Left ventricle myocardium inferior (tissue), 1 donor: ENCODE results near the gene SLC1A1. TPM values are rescaled to one million over a fixed set of nuclear protein-coding genes. Genes with fewer than 3 reads are reported as not detected.
"Not testable (repeated sequence)": the region's sequence is repeated elsewhere in the genome, so short reads cannot be mapped to it uniquely, and the experiment has no call there.

ENCODE experiments used
- DNase-seq: peaks from one replicate; pipeline ENCODE4 v3.0.0-alpha.2; 2020
- H3K27ac ChIP-seq: fragments of 200-600 bp; replicated peaks from 2 replicates; pipeline ENCODE4 v1.8.0; 2021
- H3K27me3 ChIP-seq: fragments of 200-600 bp; 2 replicates; pipeline ENCODE4 v1.8.0; 2021; ENCODE audit warnings: low read depth
- H3K36me3 ChIP-seq: fragments of 200-600 bp; 2 replicates; pipeline ENCODE4 v1.8.0; 2021
- H3K4me1 ChIP-seq: fragments of 200-600 bp; 2 replicates; pipeline ENCODE4 v1.8.0; 2021
- H3K4me3 ChIP-seq: fragments of 200-600 bp; 2 replicates; pipeline ENCODE4 v1.8.0; 2021; ENCODE audit warnings: mild to moderate bottlenecking, moderate library complexity
- H3K9me3 ChIP-seq: fragments of 200-600 bp; replicated peaks from 2 replicates; pipeline ENCODE4 v1.8.0; 2021
- intact Hi-C: fragments of 100-400 bp; cut with micrococcal nuclease; formaldehyde crosslinking; loops from one replicate; pipeline ENCODE4 v1.11.0; 2022
- total RNA-seq: library from RNA; stranded (reverse); fragmentation: NEBNext Ultra II Directional; extraction: Animal tissue kit (Norgen Biotek cat#: 25700); gene quantifications from one replicate; pipeline ENCODE4 v1.2.1, GENCODE V29; 2021
- TF ChIP-seq, protein P1 (sequence below): fragments of 200-600 bp; IDR thresholded peaks from 2 replicates; pipeline ENCODE4 v1.8.0; 2021; ENCODE audit warnings: antibody characterized with exemption, mild to moderate bottlenecking, borderline replicate concordance
- donor health status: DM: no; HTN: yes; CAD: no; lungs with severe emphysema.

SLC1A1 gene
- total RNA-seq, 1 donor from 2014 or later, result 3.1 TPM

DNA sequence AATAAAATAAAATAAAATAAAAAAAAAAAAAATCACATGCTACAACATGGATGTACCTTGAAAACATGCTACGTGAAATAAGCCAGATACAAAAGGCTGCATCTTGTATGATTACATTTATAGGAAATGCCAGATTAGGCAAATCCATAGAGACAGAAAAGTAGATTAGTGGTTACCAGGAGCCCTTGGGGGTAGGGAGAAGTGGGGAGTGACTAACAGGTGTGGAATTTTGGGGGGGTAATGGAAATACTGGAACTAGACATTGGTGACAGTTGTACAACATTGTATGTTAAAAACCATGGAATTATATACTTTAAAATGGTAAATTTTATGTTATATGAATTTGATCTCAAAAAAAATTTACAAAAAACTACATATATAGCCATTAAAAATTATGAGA lies 47.3 kb downstream of the SLC1A1 start:
- no peak for DNase-seq
- Histone ChIP-seq H3K4me3 (no peak overlapping the region), H3K9me3 (peaks cover 29% of the 10 kb centered on the region), H3K4me1 (peaks cover 8% of the 10 kb centered on the region), H3K27me3 (no peaks in the 10 kb centered on the region), H3K36me3 (no peaks in the 10 kb centered on the region), H3K27ac (no peak overlapping the region)
- intact Hi-C loops, result no loop called here
- TF ChIP-seq, protein P1, sequence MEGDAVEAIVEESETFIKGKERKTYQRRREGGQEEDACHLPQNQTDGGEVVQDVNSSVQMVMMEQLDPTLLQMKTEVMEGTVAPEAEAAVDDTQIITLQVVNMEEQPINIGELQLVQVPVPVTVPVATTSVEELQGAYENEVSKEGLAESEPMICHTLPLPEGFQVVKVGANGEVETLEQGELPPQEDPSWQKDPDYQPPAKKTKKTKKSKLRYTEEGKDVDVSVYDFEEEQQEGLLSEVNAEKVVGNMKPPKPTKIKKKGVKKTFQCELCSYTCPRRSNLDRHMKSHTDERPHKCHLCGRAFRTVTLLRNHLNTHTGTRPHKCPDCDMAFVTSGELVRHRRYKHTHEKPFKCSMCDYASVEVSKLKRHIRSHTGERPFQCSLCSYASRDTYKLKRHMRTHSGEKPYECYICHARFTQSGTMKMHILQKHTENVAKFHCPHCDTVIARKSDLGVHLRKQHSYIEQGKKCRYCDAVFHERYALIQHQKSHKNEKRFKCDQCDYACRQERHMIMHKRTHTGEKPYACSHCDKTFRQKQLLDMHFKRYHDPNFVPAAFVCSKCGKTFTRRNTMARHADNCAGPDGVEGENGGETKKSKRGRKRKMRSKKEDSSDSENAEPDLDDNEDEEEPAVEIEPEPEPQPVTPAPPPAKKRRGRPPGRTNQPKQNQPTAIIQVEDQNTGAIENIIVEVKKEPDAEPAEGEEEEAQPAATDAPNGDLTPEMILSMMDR, result no peak

DNA sequence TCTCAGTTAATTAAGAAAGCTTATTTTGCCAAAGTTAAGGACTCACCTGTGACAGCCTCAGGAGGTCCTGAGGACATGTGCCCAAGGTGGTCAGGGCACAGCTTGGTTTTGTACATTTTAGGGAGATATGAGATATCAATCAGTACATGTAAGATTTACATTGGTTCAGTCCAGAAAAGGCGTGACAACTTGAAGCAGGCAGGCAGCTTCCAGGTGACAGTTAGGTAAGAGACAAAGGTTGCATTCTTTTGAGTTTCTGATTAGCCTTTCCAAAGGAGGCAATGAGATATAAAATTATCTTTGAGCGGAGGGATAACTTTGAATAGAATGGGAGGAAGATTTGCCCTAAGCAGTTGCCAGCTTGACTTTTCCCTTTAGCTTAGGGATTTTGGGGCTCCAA lies 47.8 kb downstream of the SLC1A1 start:
- intact Hi-C loops, result no loop called here
- Histone ChIP-seq H3K4me1 (peaks cover 8% of the 10 kb centered on the region), H3K36me3 (no peaks in the 10 kb centered on the region), H3K9me3 (peaks cover 29% of the 10 kb centered on the region), H3K4me3 (no peak overlapping the region), H3K27me3 (no peaks in the 10 kb centered on the region), H3K27ac (no peak overlapping the region)
- TF ChIP-seq, protein P1, result no peak
- DNase-seq, result no peak

DNA sequence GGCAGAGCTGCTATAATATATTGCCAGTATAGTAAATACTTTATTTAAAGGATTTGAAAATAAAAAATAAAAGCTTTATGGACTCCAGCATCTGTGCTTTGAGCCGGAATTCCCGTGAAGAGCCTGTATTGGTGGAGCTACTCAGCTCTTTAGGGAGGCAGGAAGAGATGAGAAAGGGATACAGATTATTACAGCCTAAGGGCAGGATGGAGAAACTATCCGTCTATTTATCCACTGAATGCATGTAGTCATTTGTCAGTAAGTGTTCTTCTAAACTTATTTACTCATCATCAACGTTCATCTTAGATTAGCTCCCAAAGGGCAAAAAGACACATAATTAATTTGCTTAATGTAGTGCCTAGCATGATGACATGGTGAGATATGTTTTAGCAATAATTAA lies 48.4 kb downstream of the SLC1A1 start:
- no peaks in the 10 kb centered on the region for H3K36me3 ChIP-seq
- H3K27ac ChIP-seq, result no peak overlapping the region
- intact Hi-C loops, result no loop called here
- TF ChIP-seq, protein P1, result no peak
- no peak overlapping the region for H3K4me3 ChIP-seq
- no peak for DNase-seq
- no peaks in the 10 kb centered on the region for H3K27me3 ChIP-seq
- peaks cover 8% of the 10 kb centered on the region for H3K4me1 ChIP-seq
- H3K9me3 ChIP-seq, result peaks cover 29% of the 10 kb centered on the region

DNA sequence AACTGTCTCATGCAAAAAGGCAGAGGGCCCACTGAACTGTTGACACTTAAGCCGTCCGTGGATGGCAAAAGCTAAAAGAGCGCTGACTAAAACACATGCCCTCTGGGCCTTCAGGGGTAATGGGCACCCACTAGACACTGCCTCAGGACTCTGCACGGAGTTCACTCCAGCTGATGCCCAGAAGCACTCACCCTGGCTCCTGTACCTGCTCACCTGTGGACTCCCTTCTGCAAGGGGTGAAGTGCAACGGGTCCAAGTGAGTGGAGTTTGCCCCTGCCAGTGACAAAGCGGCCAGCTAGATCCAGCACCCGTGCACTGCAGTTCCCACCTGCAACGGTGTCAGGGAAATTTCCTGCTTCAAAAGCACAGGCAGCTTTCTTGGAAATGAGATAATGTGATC lies 50.2 kb downstream of the SLC1A1 start:
- no peak overlapping the region for H3K27ac ChIP-seq
- intact Hi-C loops, result no loop called here
- no peaks in the 10 kb centered on the region for H3K36me3 ChIP-seq
- H3K4me3 ChIP-seq, result no peak overlapping the region
- no peak for DNase-seq
- H3K27me3 ChIP-seq, result no peaks in the 10 kb centered on the region
- H3K4me1 ChIP-seq, result peaks cover 11% of the 10 kb centered on the region
- TF ChIP-seq, protein P1, result no peak
- peaks cover 25% of the 10 kb centered on the region for H3K9me3 ChIP-seq

DNA sequence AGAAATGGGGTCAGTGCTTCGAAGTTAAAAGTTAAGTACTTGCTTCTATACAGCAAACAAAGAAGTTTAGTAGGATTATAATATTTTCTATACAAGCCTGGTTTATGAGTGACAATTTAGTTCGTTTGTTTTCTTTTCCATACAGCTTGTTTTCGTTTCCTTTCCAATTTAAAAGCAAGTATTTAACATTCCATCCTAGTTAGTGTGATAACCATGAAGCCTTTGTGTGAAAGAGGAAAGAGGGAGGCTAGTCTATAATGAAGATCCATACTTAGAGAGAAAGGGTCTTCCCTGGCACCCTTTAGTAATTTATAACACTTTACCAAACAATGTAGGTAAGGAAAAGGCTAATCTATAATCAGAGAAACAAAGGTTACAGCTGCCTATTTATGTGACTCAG lies 51.0 kb downstream of the SLC1A1 start:
- Histone ChIP-seq H3K27ac (peak overlapping the region; percentile 11), H3K27me3 (no peaks in the 10 kb centered on the region), H3K4me3 (no peak overlapping the region), H3K9me3 (peaks cover 19% of the 10 kb centered on the region), H3K36me3 (no peaks in the 10 kb centered on the region), H3K4me1 (peaks cover 18% of the 10 kb centered on the region)
- TF ChIP-seq, protein P1, result no peak
- DNase-seq, result no peak
- intact Hi-C loops, result no loop called here

DNA sequence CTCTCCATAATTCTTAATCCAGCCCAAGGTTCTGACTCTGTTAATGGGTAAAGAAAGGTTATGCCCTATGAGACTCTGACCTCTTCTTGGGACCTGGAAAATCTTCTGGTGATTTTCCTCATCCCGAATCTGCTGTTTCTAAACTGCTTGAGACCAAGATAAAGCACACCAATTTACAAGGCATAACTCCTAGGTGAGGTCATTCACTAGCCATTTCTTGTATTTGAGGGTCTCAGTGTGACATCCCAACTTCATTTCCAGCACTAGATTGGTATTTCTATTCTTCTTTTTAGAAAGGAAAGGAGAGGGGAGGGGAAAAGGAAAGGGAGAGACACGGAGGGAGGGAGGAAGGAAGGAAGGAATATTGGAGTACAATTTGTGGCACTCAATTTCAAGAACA lies 51.6 kb downstream of the SLC1A1 start:
- Histone ChIP-seq H3K36me3 (no peaks in the 10 kb centered on the region), H3K27me3 (no peaks in the 10 kb centered on the region), H3K4me1 (peaks cover 24% of the 10 kb centered on the region), H3K9me3 (peaks cover 16% of the 10 kb centered on the region), H3K27ac (peak overlapping the region; percentile 11), H3K4me3 (no peak overlapping the region)
- DNase-seq, result no peak
- intact Hi-C loops, result no loop called here
- TF ChIP-seq, protein P1, result no peak

DNA sequence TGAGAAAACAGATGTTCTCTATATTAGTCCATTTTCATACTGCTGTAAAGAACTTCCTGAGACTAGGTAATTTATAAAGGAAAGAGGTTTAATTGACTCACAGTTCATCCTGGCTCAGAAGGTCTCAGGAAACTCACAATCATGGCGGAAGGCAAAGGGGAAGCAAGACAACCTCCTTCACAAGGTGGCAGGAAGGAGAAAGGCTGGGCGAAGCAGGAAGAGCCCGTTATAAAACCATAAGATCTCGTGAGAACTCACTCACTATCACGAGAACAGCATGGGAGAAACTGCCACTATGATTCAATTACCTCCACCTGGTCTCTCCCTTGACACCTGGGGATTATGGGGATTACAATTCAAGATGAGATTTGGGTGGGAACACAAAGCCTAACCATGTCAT lies 54.4 kb downstream of the SLC1A1 start:
- peaks cover 51% of the 10 kb centered on the region for H3K4me1 ChIP-seq
- peak overlapping the region; percentile 0 for H3K27ac ChIP-seq
- DNase-seq, H3K27me3 ChIP-seq, H3K36me3 ChIP-seq, H3K9me3 ChIP-seq, intact Hi-C loops, H3K4me3 ChIP-seq: not testable (repeated sequence)
